Activated naive CD4-positive, alpha-beta T cell treated with anti-CD3 and anti-CD28 coated beads, Interleukin-2, amount 10 ng/mL, durations not matched to agents 5 hours and 36 hours (primary cell): ENCODE measurements around the gene HUS1. TPM values are rescaled to one million over a fixed set of nuclear protein-coding genes. Genes with fewer than 3 reads are reported as not detected.

Experiments
- total RNA-seq, 2 experiments: library from RNA; stranded (reverse); gene quantifications; one replicate each; pipeline ENCODE4 v1.2.3, GENCODE V29; 2021

HUS1 gene
- total RNA-seq: 10 to 100 TPM; 34.8 to 35.8 TPM

DNA sequence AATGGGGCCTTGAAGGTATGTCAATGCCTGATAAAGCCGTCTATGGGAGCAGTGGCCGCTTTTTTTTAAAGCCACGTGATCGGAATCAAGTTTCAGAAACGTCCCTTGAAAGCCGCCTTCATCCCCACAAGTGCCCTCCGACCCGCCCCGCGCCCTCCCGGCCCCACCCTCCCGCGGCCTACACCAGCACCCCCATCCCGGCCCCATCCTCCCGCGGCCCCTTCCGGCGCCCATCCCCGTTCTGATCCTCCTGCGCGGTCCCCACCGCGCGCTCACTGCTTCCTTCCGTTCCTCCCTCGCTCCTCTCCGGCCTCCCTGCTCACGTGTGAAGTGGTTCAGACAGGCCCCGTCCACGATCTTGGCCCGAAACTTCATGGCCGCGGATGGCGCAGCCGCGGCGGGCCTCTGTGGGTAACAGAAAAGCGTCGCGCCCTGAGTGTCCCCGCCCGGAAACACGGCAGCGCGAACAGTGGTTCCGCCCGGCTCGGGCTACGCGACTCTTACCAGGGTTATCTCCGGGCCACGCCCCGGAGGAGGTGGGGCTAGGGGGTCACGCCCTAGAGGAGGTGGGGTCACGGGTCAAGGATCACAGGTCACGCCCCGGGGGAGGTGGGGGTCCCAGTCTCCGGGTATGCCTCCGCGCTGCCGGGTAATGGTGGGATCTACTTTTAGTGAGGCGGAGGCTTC, at the start of gene HUS1:
HUS1 (minus strand) TSS at position 471 of the 687 bp plus-strand sequence; CDS start at position 375, 96 bp downstream.

DNA sequence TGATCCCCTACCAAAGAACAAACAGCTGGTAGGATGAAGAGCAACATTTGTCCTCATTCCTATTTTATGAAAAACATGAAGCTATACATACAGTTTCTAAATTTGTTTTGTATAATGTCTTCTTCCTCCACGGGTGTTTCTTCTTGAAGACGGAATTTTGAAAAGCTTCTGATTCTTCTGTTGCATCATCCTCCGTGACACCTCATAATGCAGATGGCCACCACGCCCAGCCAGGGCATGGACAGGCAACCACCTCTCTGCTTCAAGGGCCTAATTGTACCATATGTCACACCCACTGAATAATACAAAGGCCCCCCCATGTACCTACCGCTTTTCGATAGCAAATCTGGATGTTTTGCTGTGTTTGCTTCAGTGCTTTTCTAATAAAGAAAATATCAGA, 49.5 kb upstream of the HUS1 start, which contains the start of gene SUN3:
SUN3 (minus strand) TSS at position 170 of the 400 bp plus-strand sequence; CDS start at position 1, 169 bp downstream.

DNA sequence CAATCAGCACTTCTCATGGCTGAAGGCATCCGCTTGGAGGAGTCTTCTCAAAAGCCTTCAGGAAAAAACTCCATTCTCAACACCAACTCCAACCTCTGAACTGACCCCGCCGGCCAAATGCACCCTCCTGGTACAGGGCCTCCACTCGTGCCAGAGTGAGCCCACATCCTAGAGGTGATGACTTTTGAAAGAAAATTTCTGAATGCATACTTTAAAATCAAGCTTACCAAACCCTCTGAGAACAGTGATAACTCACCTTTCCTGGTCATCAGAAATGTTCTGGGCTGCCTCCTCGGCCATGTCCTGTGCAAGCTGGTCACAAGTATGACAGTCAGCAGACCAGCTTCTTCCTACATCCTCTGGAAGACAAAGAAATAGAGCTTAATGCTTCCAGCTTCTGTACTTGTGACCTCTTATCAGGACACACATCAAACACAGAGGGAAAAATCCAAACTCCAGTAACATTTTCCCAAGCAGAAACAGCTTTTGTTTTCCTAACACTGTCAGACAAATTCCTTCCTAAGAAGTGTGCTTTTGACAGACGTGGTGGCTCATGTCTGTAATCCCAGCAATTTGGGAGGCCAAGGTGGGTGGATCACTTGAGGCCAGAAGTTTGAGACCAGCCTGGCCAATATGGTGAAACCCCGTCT, 31.1 kb downstream of the HUS1 start, which contains the start of gene PKD1L1:
PKD1L1 (minus strand) TSS at position 326 of the 650 bp plus-strand sequence; CDS start at position 300, 26 bp downstream.

Other genes with a start within 250 kb of the HUS1 start
- gene PKD1L1, start 31.1 kb downstream of the HUS1 start, total RNA-seq: under 1 TPM; 0.10 TPM
- gene SUN3, start 49.5 kb upstream of the HUS1 start, total RNA-seq: under 1 TPM in 1 of 2 experiments, not detected in 1; 0.98 TPM
- under 1 TPM in 1 of 2 experiments, not detected in 1; 0.28 TPM for gene C7orf57, start 55.9 kb upstream of the HUS1 start, total RNA-seq
- 100 to 1,000 TPM; 114 to 116 TPM for gene UPP1, start 109.7 kb upstream of the HUS1 start, total RNA-seq
- under 1 TPM in 1 of 2 experiments, not detected in 1; 0.18 TPM for gene ABCA13, start 191.8 kb upstream of the HUS1 start, total RNA-seq